ENCODE data around the gene NTRK2.
A peak's percentile ranks its signal among the peaks of the same experiment; 100 is the strongest.

NTRK2 gene

DNA sequence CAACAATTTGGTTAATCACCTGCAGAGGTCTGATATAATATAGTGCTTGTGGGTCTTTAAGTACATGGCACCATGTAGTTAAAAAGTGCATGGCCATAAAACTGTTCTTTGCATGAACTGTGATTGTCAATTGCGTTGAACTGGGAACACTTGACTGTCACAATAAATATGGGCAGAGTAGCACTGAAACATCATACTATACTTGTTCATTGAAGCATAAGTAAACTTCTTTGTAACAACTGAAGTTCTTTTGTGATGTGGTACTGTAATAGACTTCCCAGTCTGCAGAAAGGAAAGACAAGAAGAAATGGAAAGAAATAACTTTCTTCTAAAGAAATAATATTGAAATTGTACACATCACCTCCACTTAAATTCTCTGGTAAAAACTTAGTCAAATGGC is 9.8 kb upstream of the NTRK2 start:
- no peak overlapping the region for H3K27ac ChIP-seq
- TF ChIP-seq, protein P1, sequence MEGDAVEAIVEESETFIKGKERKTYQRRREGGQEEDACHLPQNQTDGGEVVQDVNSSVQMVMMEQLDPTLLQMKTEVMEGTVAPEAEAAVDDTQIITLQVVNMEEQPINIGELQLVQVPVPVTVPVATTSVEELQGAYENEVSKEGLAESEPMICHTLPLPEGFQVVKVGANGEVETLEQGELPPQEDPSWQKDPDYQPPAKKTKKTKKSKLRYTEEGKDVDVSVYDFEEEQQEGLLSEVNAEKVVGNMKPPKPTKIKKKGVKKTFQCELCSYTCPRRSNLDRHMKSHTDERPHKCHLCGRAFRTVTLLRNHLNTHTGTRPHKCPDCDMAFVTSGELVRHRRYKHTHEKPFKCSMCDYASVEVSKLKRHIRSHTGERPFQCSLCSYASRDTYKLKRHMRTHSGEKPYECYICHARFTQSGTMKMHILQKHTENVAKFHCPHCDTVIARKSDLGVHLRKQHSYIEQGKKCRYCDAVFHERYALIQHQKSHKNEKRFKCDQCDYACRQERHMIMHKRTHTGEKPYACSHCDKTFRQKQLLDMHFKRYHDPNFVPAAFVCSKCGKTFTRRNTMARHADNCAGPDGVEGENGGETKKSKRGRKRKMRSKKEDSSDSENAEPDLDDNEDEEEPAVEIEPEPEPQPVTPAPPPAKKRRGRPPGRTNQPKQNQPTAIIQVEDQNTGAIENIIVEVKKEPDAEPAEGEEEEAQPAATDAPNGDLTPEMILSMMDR (IDR thresholded peaks at IDR 0.05): no peak
- H3K27me3 ChIP-seq (ENCODE audit: control insufficient read depth, insufficient read depth, low read length): no peaks in the 10 kb centered on the region
- no peaks in the 10 kb centered on the region for H3K79me2 ChIP-seq
- H3K9ac ChIP-seq: no peak overlapping the region
- H2AFZ ChIP-seq: no peak overlapping the region
- no peak overlapping the region for H3K4me2 ChIP-seq (ENCODE audit: low read length)
- no peaks in the 10 kb centered on the region for H3K36me3 ChIP-seq (ENCODE audit: control insufficient read depth, insufficient read depth, low read length)
- H3K4me3 ChIP-seq (ENCODE audit: low read depth, low read length): no peak overlapping the region
- H3K4me1 ChIP-seq: no peaks in the 10 kb centered on the region
- no peaks in the 10 kb centered on the region for H3K9me3 ChIP-seq (ENCODE audit: control insufficient read depth, low read length)

GRCh38 chr9:84667571-84668195 is 1.8 kb upstream of the NTRK2 start:
- Histone ChIP-seq H3K27me3 (ENCODE audit: control insufficient read depth, insufficient read depth, low read length) (no peaks in the 10 kb centered on the region), H3K79me2 (no peaks in the 10 kb centered on the region), H2AFZ (peak overlapping the region; percentile 29), H3K36me3 (ENCODE audit: control insufficient read depth, insufficient read depth, low read length) (no peaks in the 10 kb centered on the region), H3K9ac (no peak overlapping the region), H3K4me1 (no peaks in the 10 kb centered on the region), H3K4me3 (ENCODE audit: low read depth, low read length) (peak overlapping the region; percentile 53), H3K27ac (no peak overlapping the region), H3K4me2 (ENCODE audit: low read length) (peak overlapping the region; percentile 83), H3K9me3 (ENCODE audit: control insufficient read depth, low read length) (no peaks in the 10 kb centered on the region)
- TF ChIP-seq, protein P1 (IDR thresholded peaks at IDR 0.05): no peak

DNA sequence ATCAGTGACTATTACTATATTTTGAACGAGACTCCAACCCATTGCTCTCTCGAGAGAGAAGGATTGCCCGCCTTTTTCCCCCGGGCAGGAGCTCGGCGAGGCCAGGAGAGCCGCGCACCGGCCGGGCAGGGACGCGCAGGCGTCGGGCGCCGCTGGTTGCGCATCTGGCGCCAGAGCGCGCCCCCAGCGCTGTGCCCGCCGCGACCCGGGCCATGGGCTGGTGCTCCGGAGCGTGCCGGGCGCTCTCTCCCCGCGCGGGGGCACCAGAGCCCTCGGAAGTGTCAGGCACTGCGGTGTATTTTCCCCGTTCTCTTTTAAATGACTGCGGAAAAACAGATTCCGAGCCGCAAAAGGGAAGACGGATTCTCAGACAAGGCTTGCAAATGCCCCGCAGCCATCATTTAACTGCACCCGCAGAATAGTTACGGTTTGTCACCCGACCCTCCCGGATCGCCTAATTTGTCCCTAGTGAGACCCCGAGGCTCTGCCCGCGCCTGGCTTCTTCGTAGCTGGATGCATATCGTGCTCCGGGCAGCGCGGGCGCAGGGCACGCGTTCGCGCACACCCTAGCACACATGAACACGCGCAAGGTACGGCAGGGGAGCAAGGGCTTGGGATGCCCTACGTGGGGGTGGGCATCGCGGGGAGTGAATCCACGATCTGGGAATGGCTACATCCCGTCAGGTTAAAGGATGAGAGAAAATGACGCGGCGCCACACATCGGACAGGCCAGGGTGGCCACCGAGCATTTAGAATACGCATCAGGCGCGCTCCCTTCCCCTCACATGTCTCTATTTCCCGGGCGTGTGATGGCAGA is 1.1 kb upstream of the NTRK2 start:
- no peak overlapping the region for H3K9ac ChIP-seq

GRCh38 chr9:84669013-84669287 is 579 bp upstream of the NTRK2 start:
- peak overlapping the region; percentile 53 for H3K4me3 ChIP-seq (ENCODE audit: low read depth, low read length)
- no peaks in the 10 kb centered on the region for H3K9me3 ChIP-seq (ENCODE audit: control insufficient read depth, low read length)
- H2AFZ ChIP-seq: no peak overlapping the region
- no peak overlapping the region for H3K9ac ChIP-seq
- TF ChIP-seq, protein P1 (IDR thresholded peaks at IDR 0.05): no peak
- H3K27ac ChIP-seq: no peak overlapping the region
- H3K79me2 ChIP-seq: no peaks in the 10 kb centered on the region
- no peaks in the 10 kb centered on the region for H3K27me3 ChIP-seq (ENCODE audit: control insufficient read depth, insufficient read depth, low read length)
- H3K36me3 ChIP-seq (ENCODE audit: control insufficient read depth, insufficient read depth, low read length): no peaks in the 10 kb centered on the region
- peak overlapping the region; percentile 83 for H3K4me2 ChIP-seq (ENCODE audit: low read length)
- no peaks in the 10 kb centered on the region for H3K4me1 ChIP-seq

More for the DNA sequence above, 1.1 kb upstream of the NTRK2 start:
- TF ChIP-seq, protein P1 (IDR thresholded peaks at IDR 0.05): peak; percentile 28
- peak overlapping the region; percentile 83 for H3K4me2 ChIP-seq (ENCODE audit: low read length)
- H3K36me3 ChIP-seq (ENCODE audit: control insufficient read depth, insufficient read depth, low read length): no peaks in the 10 kb centered on the region
- no peak overlapping the region for H3K27ac ChIP-seq
- H3K27me3 ChIP-seq (ENCODE audit: control insufficient read depth, insufficient read depth, low read length): no peaks in the 10 kb centered on the region
- peak overlapping the region; percentile 53 for H3K4me3 ChIP-seq (ENCODE audit: low read depth, low read length)
- peak overlapping the region; percentile 38 for H2AFZ ChIP-seq
- H3K9me3 ChIP-seq (ENCODE audit: control insufficient read depth, low read length): no peaks in the 10 kb centered on the region
- no peaks in the 10 kb centered on the region for H3K79me2 ChIP-seq
- no peaks in the 10 kb centered on the region for H3K4me1 ChIP-seq
